Osteoblast (primary cell): ENCODE results near the gene TTYH3. TPM values are rescaled to one million over a fixed set of nuclear protein-coding genes. Genes with fewer than 3 reads are reported as not detected.
"Not testable (repeated sequence)": the region's sequence is repeated elsewhere in the genome, so short reads cannot be mapped to it uniquely, and the experiment has no call there.

Experiments
- DNase-seq: peaks from one replicate; pipeline ENCODE4 v3.0.0; 2011; ENCODE audit warnings: low spot score, mixed read lengths; ENCODE audit not compliant: insufficient read length; ENCODE audit errors: missing footprints
- H2AFZ ChIP-seq: 2 replicates; pipeline ENCODE4 v1.6.0; 2011; ENCODE audit warnings: mild to moderate bottlenecking, low read length
- H3K27ac ChIP-seq: 2 replicates; pipeline ENCODE4 v1.5.1; 2011; ENCODE audit warnings: mild to moderate bottlenecking, low read depth, low read length, moderate library complexity
- H3K27me3 ChIP-seq: 2 replicates; pipeline ENCODE4 v1.6.0; 2012; ENCODE audit warnings: mild to moderate bottlenecking, control low read depth, inconsistent platforms, low read length, moderate library complexity; ENCODE audit not compliant: insufficient read depth
- H3K36me3 ChIP-seq: 2 replicates; pipeline ENCODE4 v1.5.1; 2011; ENCODE audit warnings: mild to moderate bottlenecking, low read length, control low read depth, moderate library complexity; ENCODE audit not compliant: insufficient read depth
- H3K4me1 ChIP-seq: 2 replicates; pipeline ENCODE4 v1.5.1; 2011; ENCODE audit warnings: mild to moderate bottlenecking, low read length, control low read depth, moderate library complexity; ENCODE audit not compliant: insufficient read depth
- H3K4me2 ChIP-seq: 2 replicates; pipeline ENCODE4 v1.6.0; 2011; ENCODE audit warnings: mild to moderate bottlenecking, low read length; ENCODE audit not compliant: insufficient read depth
- H3K4me3 ChIP-seq: fragments of 200-600 bp; sonication (generic); 3 replicates; pipeline ENCODE4 v1.5.1; 2012; ENCODE audit warnings: mild to moderate bottlenecking, low read length, inconsistent platforms; ENCODE audit not compliant: insufficient read depth
- H3K79me2 ChIP-seq: 2 replicates; pipeline ENCODE4 v1.6.0; 2012; ENCODE audit warnings: mild to moderate bottlenecking, low read length, control low read depth, inconsistent platforms; ENCODE audit not compliant: insufficient read depth
- H3K9me3 ChIP-seq: 2 replicates; pipeline ENCODE4 v1.5.1; 2011; ENCODE audit warnings: low read depth, low read length, control low read depth
- H4K20me1 ChIP-seq: 2 replicates; pipeline ENCODE4 v1.6.0; 2012; ENCODE audit warnings: mild to moderate bottlenecking, low read length, control low read depth; ENCODE audit not compliant: insufficient read depth
- total RNA-seq: library from RNA; depleted of rRNA; stranded (reverse); fragments of >200 nt; gene quantifications from 2 replicates; pipeline ENCODE4 v1.2.3, GENCODE V29; 2012
- TF ChIP-seq, protein P1 (sequence below): IDR thresholded peaks from 2 replicates; pipeline ENCODE4 v1.5.1; 2011; ENCODE audit warnings: mild to moderate bottlenecking, low read depth, low read length, moderate library complexity; ENCODE audit errors: extremely low read depth

Gene TTYH3
- total RNA-seq, 1 donor, result 29.0 TPM

DNA sequence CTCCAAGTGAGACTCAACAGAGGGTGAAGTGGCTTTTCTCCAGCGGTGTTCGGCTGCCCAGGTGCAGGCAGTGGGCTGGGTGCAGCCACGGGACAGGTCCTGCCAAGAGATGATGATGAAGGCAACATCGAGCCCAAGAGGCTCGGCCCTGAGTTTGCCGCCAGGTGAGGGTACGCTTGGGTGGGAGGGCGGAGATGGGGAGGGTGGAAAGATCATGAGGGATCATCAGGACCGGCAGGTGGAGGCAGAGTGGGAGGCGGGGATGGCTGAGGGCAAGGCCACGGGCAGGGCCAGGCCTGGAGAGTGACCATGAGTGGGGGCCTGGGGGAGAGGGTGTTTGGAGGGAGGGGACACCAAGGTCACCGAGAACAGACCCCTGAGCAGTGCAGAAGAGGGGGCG lies 38.4 kb downstream of the TTYH3 start:
- peaks cover 3% of the 10 kb centered on the region for H3K27me3 ChIP-seq
- no peak for DNase-seq
- H3K4me2 ChIP-seq, result no peak overlapping the region
- no peaks in the 10 kb centered on the region for H3K9me3 ChIP-seq
- no peaks in the 10 kb centered on the region for H3K36me3 ChIP-seq
- no peak overlapping the region for H2AFZ ChIP-seq
- H3K4me3 ChIP-seq, result no peak overlapping the region
- no peaks in the 10 kb centered on the region for H3K79me2 ChIP-seq
- no peak overlapping the region for H3K27ac ChIP-seq
- H4K20me1 ChIP-seq, result no peaks in the 10 kb centered on the region
- TF ChIP-seq, protein P1, sequence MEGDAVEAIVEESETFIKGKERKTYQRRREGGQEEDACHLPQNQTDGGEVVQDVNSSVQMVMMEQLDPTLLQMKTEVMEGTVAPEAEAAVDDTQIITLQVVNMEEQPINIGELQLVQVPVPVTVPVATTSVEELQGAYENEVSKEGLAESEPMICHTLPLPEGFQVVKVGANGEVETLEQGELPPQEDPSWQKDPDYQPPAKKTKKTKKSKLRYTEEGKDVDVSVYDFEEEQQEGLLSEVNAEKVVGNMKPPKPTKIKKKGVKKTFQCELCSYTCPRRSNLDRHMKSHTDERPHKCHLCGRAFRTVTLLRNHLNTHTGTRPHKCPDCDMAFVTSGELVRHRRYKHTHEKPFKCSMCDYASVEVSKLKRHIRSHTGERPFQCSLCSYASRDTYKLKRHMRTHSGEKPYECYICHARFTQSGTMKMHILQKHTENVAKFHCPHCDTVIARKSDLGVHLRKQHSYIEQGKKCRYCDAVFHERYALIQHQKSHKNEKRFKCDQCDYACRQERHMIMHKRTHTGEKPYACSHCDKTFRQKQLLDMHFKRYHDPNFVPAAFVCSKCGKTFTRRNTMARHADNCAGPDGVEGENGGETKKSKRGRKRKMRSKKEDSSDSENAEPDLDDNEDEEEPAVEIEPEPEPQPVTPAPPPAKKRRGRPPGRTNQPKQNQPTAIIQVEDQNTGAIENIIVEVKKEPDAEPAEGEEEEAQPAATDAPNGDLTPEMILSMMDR, result no peak
- no peaks in the 10 kb centered on the region for H3K4me1 ChIP-seq

DNA sequence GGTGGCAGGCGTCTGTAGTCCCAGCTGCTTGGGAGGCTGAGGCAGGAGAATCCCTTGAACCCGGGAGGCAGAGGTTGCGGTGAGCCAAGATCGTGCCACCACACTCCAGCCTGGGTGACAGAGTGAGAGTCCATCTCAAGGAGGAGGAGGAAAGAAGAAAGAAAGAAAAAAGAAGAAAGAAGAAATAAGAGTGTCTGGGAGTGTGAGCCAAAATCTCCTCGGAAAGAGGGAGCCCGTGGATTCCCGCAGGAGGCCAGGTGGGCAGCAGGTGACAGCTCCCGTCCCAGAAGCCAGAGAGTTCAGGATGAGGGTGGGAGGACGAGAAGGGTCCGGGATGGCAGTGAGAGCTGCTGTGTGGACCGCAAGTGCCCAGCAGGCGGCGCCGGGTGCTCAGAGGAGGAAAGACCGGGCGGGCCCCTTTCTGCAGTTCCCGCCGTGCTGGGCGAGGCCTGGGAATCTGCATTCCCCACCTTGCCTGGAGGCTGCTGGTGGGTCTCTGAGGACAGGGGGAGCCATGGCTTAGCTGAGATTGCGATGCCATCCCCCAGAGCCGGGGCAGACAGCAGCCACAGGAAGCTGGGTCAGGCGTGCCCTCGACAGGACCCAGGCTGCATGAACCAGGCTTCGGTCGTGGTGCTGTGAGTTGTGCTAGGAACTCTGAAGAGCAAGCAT lies 39.1 kb downstream of the TTYH3 start:
- peak overlapping the region; percentile 41 for H2AFZ ChIP-seq
- no peak overlapping the region for H3K4me2 ChIP-seq
- H4K20me1 ChIP-seq, result no peaks in the 10 kb centered on the region
- H3K4me1 ChIP-seq, result no peaks in the 10 kb centered on the region
- H3K79me2 ChIP-seq, result no peaks in the 10 kb centered on the region
- no peak overlapping the region for H3K4me3 ChIP-seq
- peak; percentile 99 for DNase-seq
- H3K27ac ChIP-seq, result no peak overlapping the region
- H3K27me3 ChIP-seq, result peaks cover 3% of the 10 kb centered on the region
- H3K9me3 ChIP-seq, result peaks cover 3% of the 10 kb centered on the region
- TF ChIP-seq, protein P1, result peak; percentile 75
- no peaks in the 10 kb centered on the region for H3K36me3 ChIP-seq

DNA sequence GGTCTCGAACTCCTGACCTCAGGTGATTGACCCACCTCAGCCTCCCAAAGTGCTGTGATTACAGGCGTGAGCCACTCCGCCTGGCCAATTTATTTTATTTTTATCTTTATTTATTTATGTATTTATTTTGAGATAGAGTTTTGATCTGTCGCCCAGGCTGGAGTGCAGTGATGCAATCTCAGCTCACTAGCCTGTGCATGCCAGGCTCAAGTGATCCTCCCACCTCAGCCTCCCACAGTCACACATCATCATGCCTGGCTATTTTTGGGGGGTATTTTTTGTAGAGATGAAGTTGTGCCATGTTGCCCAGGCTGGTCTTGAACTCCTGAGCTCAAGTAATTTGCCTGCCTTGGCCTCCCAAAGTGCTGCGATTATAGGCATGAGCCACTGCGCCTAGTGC lies 41.4 kb downstream of the TTYH3 start:
- not testable (repeated sequence) for H3K9me3 ChIP-seq, H2AFZ ChIP-seq, H3K79me2 ChIP-seq, H3K36me3 ChIP-seq, H3K27ac ChIP-seq, H3K27me3 ChIP-seq, H3K4me1 ChIP-seq, DNase-seq, H3K4me2 ChIP-seq, H3K4me3 ChIP-seq, H4K20me1 ChIP-seq

DNA sequence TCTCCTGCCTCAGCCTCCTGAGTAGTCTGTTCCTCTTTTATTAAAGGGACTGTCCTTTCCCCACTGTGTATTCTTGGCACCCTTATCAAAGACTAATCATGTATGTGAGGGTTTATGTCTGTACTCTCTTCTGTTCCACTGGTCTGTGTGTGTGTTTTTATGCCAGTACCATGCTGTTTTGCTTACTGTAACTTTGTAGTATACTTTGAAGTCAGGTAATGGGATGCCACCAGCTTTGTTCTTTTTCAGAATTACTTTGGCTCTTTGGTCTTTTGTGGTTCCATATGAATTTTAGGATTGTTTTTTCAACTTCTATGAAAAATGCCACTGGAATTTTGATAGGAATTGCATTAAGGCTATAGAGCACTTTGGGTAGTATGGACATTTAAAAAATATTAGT lies 42.1 kb downstream of the TTYH3 start:
- no peaks in the 10 kb centered on the region for H3K79me2 ChIP-seq
- H3K4me1 ChIP-seq, result no peaks in the 10 kb centered on the region
- no peak overlapping the region for H3K27ac ChIP-seq
- H3K4me3 ChIP-seq, result no peak overlapping the region
- H3K36me3 ChIP-seq, result no peaks in the 10 kb centered on the region
- no peak overlapping the region for H2AFZ ChIP-seq
- H3K27me3 ChIP-seq, result no peaks in the 10 kb centered on the region
- TF ChIP-seq, protein P1, result no peak
- H3K4me2 ChIP-seq, result no peak overlapping the region
- no peak for DNase-seq
- peaks cover 3% of the 10 kb centered on the region for H3K9me3 ChIP-seq
- H4K20me1 ChIP-seq, result no peaks in the 10 kb centered on the region
